NCI-H526 treated with DMSO at 0.1 percent for 48 hours (cell line): ENCODE measurements around the gene CRYGC.

Source experiments
- DNase-seq: peaks from one replicate; lab custom pipeline; 2025; lab: John Stamatoyannopoulos, UW

Gene CRYGC

DNA sequence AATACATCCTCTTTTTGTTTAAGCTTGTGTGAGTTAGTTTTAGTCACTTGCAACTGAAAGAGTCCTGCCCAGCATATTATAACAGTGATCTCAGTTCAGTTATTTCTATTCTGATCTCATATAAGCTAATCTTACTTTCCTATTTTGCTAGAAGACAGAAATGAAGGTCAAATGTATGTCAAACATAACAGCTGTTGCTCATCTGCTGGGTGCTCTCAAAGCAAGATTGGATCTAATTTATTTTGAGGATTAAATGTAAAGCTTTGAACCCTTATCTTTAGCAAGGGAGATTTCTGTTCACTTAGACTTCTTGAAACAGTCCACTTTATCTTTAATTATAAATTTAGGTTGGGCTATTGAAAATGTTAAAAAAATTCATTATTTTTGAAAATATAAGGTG, 36.5 kb downstream of the CRYGC start:
- no peak for DNase-seq

- DNase-seq = no peak
Measured at GRCh38 chr2:208092093-208092832, 37.4 kb downstream of the CRYGC start.

- no peak for DNase-seq
Measured at GRCh38 chr2:208090420-208090819, 39.2 kb downstream of the CRYGC start.

GRCh38 chr2:208086029-208086428, 43.6 kb downstream of the CRYGC start:
- DNase-seq = no peak

DNA sequence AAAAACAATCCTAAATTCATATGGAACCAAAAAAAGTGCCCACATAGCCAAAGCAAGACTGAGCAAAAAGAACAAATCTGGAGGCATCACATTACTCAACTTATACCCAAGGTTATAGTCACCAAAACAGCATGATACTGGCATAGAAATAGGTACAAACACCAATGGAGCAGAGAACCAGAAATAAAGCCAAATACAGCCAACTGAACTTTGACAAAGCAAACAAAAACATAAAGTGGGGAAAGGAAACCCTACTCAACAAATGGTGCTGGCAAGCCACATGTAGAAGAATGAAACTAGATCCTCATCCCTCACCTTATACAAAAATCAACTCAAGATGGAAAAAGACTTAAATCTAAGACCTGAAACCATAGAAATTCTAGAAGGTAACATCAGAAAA, 45.8 kb downstream of the CRYGC start:
- no peak for DNase-seq
